NCI-H524 treated with DMSO at 0.1 percent for 48 hours (cell line): ENCODE data around the gene SSR4.

Experiments
- DNase-seq: peaks from one replicate; lab custom pipeline; 2025; lab: John Stamatoyannopoulos, UW

The SSR4 gene

GRCh38 chrX:153769865-153770600 is 24.4 kb upstream of the SSR4 start:
- DNase-seq: no peak

GRCh38 chrX:153770601-153771414 is 23.7 kb upstream of the SSR4 start:
- DNase-seq: no peak

GRCh38 chrX:153771415-153772315 is 22.8 kb upstream of the SSR4 start:
- DNase-seq: no peak

GRCh38 chrX:153772316-153773217 is 21.9 kb upstream of the SSR4 start:
- no peak for DNase-seq

- DNase-seq: no peak
These were observed 21.3 kb upstream of the SSR4 start for GRCh38 chrX:153773218-153773611.

GRCh38 chrX:153773741-153774575 is 20.5 kb upstream of the SSR4 start:
- no peak for DNase-seq

GRCh38 chrX:153774576-153775292 is 19.7 kb upstream of the SSR4 start:
- no peak for DNase-seq

GRCh38 chrX:153775293-153776119 is 19.0 kb upstream of the SSR4 start:
- DNase-seq: no peak

GRCh38 chrX:153776120-153776599 is 18.3 kb upstream of the SSR4 start:
- no peak for DNase-seq

GRCh38 chrX:153776611-153777045 is 17.8 kb upstream of the SSR4 start:
- DNase-seq: no peak

GRCh38 chrX:153777261-153778090 is 17.0 kb upstream of the SSR4 start:
- no peak for DNase-seq

GRCh38 chrX:153778181-153778580 is 16.3 kb upstream of the SSR4 start:
- no peak for DNase-seq

GRCh38 chrX:153778684-153779101 is 15.8 kb upstream of the SSR4 start:
- no peak for DNase-seq

- DNase-seq: no peak
These were observed 14.4 kb upstream of the SSR4 start for GRCh38 chrX:153779891-153780677.

GRCh38 chrX:153780678-153781427 is 13.6 kb upstream of the SSR4 start, which contains the start of gene SRPK3:
Gene SRPK3 (plus strand): TSS chrX:153781041. CDS start chrX:153781087, 46 bp downstream.
- DNase-seq: no peak
